Hepatocyte (in vitro differentiated cells): ENCODE data around the gene HSPBP1. TPM values are rescaled to one million over a fixed set of nuclear protein-coding genes. Genes with fewer than 3 reads are reported as not detected.

Experiments used
- DNase-seq: peaks from one replicate; pipeline ENCODE4 v3.0.0-alpha.2; 2016; ENCODE audit warnings: low spot score
- H2AFZ ChIP-seq: fragments of 200-600 bp; sonication (generic); 2 replicates; pipeline ENCODE4 v1.6.0; 2016; ENCODE audit warnings: antibody characterized with exemption, mild to moderate bottlenecking
- H3K27ac ChIP-seq: fragments of 200-600 bp; sonication (generic); 2 replicates; pipeline ENCODE4 v1.5.1; 2016; ENCODE audit warnings: mild to moderate bottlenecking
- H3K27me3 ChIP-seq: fragments of 200-600 bp; sonication (generic); 2 replicates; pipeline ENCODE4 v1.6.1; 2016
- H3K36me3 ChIP-seq: fragments of 200-600 bp; sonication (generic); replicated peaks from 2 replicates; pipeline ENCODE4 v1.5.1; 2016; ENCODE audit warnings: low read depth; ENCODE audit not compliant: insufficient read depth
- H3K4me1 ChIP-seq: fragments of 200-600 bp; sonication (generic); 2 replicates; pipeline ENCODE4 v1.5.1; 2016; ENCODE audit warnings: mild to moderate bottlenecking, moderate library complexity; ENCODE audit not compliant: insufficient read depth
- H3K4me2 ChIP-seq: fragments of 200-600 bp; sonication (generic); 2 replicates; pipeline ENCODE4 v1.6.0; 2016
- H3K4me3 ChIP-seq: fragments of 200-600 bp; sonication (generic); 2 replicates; pipeline ENCODE4 v1.5.1; 2016; ENCODE audit warnings: mild to moderate bottlenecking
- H3K79me2 ChIP-seq: fragments of 200-600 bp; sonication (generic); 2 replicates; pipeline ENCODE4 v1.6.0; 2017; ENCODE audit warnings: mild to moderate bottlenecking
- H3K9me2 ChIP-seq: fragments of 200-600 bp; sonication (generic); replicated peaks from 2 replicates; pipeline ENCODE4 v1.6.0; 2017; ENCODE audit warnings: mild to moderate bottlenecking; ENCODE audit not compliant: insufficient read depth
- H3K9me3 ChIP-seq: fragments of 200-600 bp; sonication (generic); 2 replicates; pipeline ENCODE4 v1.5.1; 2016; ENCODE audit warnings: low read depth, mild to moderate bottlenecking
- H4K20me1 ChIP-seq: fragments of 200-600 bp; sonication (generic); 2 replicates; pipeline ENCODE4 v1.6.0; 2016; ENCODE audit warnings: mild to moderate bottlenecking; ENCODE audit not compliant: insufficient read depth, poor library complexity, severe bottlenecking
- EZH2 ChIP-seq: fragments of 200-600 bp; sonication (generic); IDR thresholded peaks from 2 replicates; pipeline ENCODE4 v1.6.1; 2016; ENCODE audit warnings: antibody characterized with exemption, mild to moderate bottlenecking, borderline replicate concordance
- EZH2phosphoT487 ChIP-seq: fragments of 200-600 bp; sonication (generic); IDR thresholded peaks from one replicate; pipeline ENCODE4 v1.6.1; 2018; ENCODE audit warnings: antibody characterized with exemption, mild to moderate bottlenecking, low read depth, moderate library complexity; ENCODE audit not compliant: unreplicated experiment, severe bottlenecking
- WGBS: methylation state at CpG from one replicate; pipeline ENCODE4 v1.1.6; 2016; ENCODE audit warnings: low lambda C conversion rate; ENCODE audit errors: missing lambda C conversion rate; 5-methylcytosine and 5-hydroxymethylcytosine counted together
- polyA plus RNA-seq: library from polyadenylated mRNA; unstranded; fragments of >200 nt; fragmentation: Nextera tagmentation; extraction: Ambion mirVana; gene quantifications from 2 replicates; pipeline ENCODE4 v1.2.1, GENCODE V29; 2016
- total RNA-seq: library from RNA; depleted of rRNA; stranded (reverse); fragments of >200 nt; gene quantifications from 2 replicates; pipeline ENCODE4 v1.2.3, GENCODE V29; 2014
- TF ChIP-seq, protein P1 (sequence below): fragments of 200-600 bp; sonication (generic); IDR thresholded peaks from 2 replicates; pipeline ENCODE4 v1.5.1; 2016; ENCODE audit warnings: antibody characterized with exemption, mild to moderate bottlenecking; ENCODE audit not compliant: poor library complexity

HSPBP1 gene
- total and polyA plus RNA-seq, 2 experiments from 2014 or later = 31.5 to 52.2 TPM

DNA sequence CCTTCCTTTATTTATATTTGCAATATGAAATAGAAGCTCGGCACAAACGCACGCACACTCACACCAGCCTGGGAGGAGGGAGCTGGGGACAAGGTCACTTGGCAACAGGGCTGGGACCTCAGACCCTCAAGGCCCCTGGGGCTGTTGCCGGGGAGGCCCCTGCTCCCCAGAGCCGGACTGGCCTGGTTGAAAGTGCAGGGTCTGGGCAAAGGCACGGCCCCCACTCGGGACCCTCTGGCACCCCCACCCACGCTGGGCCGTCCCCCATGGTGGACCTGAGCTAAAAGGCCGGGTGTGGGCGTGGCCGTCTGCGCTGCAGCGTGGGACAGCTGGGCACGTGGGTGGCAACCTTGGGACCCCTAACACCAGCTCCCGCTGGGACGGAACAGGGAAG is 50.1 kb downstream of the HSPBP1 start:
- Histone ChIP-seq H3K79me2 (peaks cover 21% of the 10 kb centered on the region), H3K9me3 (no peaks in the 10 kb centered on the region), H2AFZ (no peak overlapping the region), H3K27me3 (no peaks in the 10 kb centered on the region), H3K4me2 (no peak overlapping the region), H3K27ac (peak overlapping the region; percentile 97), H3K4me3 (no peak overlapping the region), H3K4me1 (peaks cover 19% of the 10 kb centered on the region), H4K20me1 (no peaks in the 10 kb centered on the region), H3K9me2 (no peaks in the 10 kb centered on the region), H3K36me3 (no peaks in the 10 kb centered on the region)
- WGBS = 80% methylated on average over 17 of the region's 17 CpGs
- peak; percentile 42 for DNase-seq
- TF ChIP-seq EZH2 (no peak), EZH2phosphoT487 (no peak)
- TF ChIP-seq, protein P1, sequence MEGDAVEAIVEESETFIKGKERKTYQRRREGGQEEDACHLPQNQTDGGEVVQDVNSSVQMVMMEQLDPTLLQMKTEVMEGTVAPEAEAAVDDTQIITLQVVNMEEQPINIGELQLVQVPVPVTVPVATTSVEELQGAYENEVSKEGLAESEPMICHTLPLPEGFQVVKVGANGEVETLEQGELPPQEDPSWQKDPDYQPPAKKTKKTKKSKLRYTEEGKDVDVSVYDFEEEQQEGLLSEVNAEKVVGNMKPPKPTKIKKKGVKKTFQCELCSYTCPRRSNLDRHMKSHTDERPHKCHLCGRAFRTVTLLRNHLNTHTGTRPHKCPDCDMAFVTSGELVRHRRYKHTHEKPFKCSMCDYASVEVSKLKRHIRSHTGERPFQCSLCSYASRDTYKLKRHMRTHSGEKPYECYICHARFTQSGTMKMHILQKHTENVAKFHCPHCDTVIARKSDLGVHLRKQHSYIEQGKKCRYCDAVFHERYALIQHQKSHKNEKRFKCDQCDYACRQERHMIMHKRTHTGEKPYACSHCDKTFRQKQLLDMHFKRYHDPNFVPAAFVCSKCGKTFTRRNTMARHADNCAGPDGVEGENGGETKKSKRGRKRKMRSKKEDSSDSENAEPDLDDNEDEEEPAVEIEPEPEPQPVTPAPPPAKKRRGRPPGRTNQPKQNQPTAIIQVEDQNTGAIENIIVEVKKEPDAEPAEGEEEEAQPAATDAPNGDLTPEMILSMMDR = no peak

DNA sequence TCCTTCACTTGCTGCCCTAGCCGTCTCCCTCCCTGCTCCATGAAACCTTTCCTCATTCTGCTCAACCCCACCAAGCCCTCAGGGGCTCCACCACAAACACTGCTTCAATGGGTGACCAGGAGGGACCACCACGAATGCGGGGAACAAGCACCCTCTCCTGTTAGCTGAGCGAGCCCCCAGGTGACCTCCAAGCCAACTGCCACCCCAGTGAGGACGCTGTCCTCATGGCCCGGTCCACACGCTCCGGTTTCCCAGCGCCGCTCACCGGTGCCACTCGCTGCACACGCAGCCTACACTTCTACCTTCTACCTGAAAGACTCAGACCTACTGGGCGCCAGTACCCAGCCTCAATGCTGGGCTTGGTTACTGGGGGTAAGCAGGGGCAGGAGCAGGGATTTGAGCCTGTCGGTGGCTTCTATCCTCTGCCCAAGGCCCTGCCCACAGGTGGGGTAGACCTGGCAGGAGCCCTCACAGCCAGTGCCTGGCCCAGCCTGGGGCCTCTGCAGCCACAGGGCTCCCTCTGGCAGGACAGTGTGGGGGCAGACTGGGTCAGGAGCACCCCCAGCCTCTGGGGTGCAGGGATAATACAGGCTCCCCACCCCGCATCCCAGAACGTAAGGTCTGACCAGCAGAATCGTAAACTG is 50.6 kb downstream of the HSPBP1 start:
- H3K9me2 ChIP-seq = no peaks in the 10 kb centered on the region
- peak overlapping the region; percentile 97 for H3K27ac ChIP-seq
- DNase-seq = no peak
- H3K79me2 ChIP-seq = peaks cover 21% of the 10 kb centered on the region
- no peak overlapping the region for H2AFZ ChIP-seq
- peak overlapping the region; percentile 82 for H3K4me2 ChIP-seq
- no peaks in the 10 kb centered on the region for H3K27me3 ChIP-seq
- no peaks in the 10 kb centered on the region for H3K36me3 ChIP-seq
- TF ChIP-seq EZH2 = no peak
- TF ChIP-seq EZH2phosphoT487 = no peak
- TF ChIP-seq, protein P1 = no peak
- WGBS = 89% methylated on average over 18 of the region's 18 CpGs
- no peak overlapping the region for H3K4me3 ChIP-seq
- peaks cover 19% of the 10 kb centered on the region for H3K4me1 ChIP-seq
- no peaks in the 10 kb centered on the region for H4K20me1 ChIP-seq
- H3K9me3 ChIP-seq = no peaks in the 10 kb centered on the region

DNA sequence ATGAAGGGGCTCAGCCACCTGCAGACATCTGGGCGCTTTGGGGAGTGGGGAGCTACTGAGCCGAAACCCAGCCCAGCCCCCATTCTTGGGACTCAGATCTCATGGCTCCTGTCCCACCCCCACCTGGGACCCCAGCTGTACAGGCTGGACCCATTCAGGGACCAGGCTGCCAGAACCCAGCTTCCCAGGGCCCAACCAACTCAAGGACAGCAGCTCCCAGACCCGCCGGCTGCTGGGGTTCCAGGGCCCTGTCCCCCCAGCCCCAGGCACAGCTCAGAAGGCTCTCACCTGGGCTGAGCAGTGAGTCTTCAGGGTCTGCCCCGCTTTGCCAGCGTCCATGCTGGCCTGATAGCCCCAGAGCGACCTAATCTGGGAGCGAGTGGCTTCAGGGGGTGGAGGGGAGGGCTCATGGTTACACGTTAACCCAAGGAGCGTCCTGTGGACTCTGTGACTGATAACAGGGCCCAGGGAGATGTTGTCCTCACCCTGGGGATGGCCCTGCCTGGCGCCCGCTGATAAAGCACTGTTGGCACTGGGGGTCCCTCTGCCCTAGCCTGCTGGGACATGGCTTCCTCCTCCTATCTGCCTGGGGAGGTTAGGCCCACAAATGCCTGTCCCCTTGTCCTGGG is 51.4 kb downstream of the HSPBP1 start, which contains the start of gene TMEM86B:
TSS of gene TMEM86B (minus strand) at position 361 of the 629 bp plus-strand sequence. CDS start at position 339, 22 bp downstream.
- Histone ChIP-seq H3K4me3 (no peak within 1 kb of the TSS), H3K79me2 (peaks cover 21% of the 10 kb centered on the region), H3K9me3 (no peaks in the 10 kb centered on the region), H3K4me2 (peak within 1 kb of the TSS; percentile 82), H3K36me3 (no peaks in the 10 kb centered on the region), H2AFZ (no peak within 1 kb of the TSS), H3K27me3 (no peaks in the 10 kb centered on the region), H4K20me1 (no peaks in the 10 kb centered on the region), H3K4me1 (peaks cover 19% of the 10 kb centered on the region), H3K27ac (peak within 1 kb of the TSS; percentile 97), H3K9me2 (no peaks in the 10 kb centered on the region)
- DNase-seq = peak; percentile 83
- no peak for TF ChIP-seq EZH2phosphoT487
- no peak for TF ChIP-seq EZH2
- TF ChIP-seq, protein P1 = no peak
- 60% methylated on average over 11 of the region's 12 CpGs for WGBS
